Activated CD8-positive, alpha-beta memory T cell treated with anti-CD3 and anti-CD28 coated beads for 36 hours (primary cell): Measurements from ENCODE around the gene ATPAF1. TPM values are rescaled to one million over a fixed set of nuclear protein-coding genes. Genes with fewer than 3 reads are reported as not detected.
"Not testable (repeated sequence)": the region's sequence is repeated elsewhere in the genome, so short reads cannot be mapped to it uniquely, and the experiment has no call there.

Experiments
- CTCF ChIA-PET: fragments of 350-600 bp; sonication (Branson Sonifier 250); formaldehyde crosslinking; loops from one replicate; lab custom pipeline; 2021; ENCODE audit warnings: antibody characterized with exemption; lab: Charles Lee
- POLR2A ChIA-PET: fragments of 350-600 bp; sonication (Branson Sonifier 250); formaldehyde crosslinking; loops from one replicate; lab custom pipeline; 2021; ENCODE audit warnings: antibody characterized with exemption; lab: Charles Lee
- total RNA-seq, 2 experiments: library from RNA; stranded (reverse); gene quantifications; one replicate each; pipeline ENCODE4 v1.2.3, GENCODE V29; 2021

Gene ATPAF1
- total RNA-seq, 2 experiments from 2014 or later: 40.7 to 42.5 TPM

- ChIA-PET POLR2A (no interaction called here), CTCF (no interaction called here)
Observed at GRCh38 chr1:46684670-46685069, 16.5 kb upstream of the ATPAF1 start.

- ChIA-PET CTCF (no interaction called here), POLR2A (no interaction called here)
Observed at GRCh38 chr1:46682064-46682463, 13.9 kb upstream of the ATPAF1 start.

- CTCF ChIA-PET: no interaction called here
- POLR2A ChIA-PET: no interaction called here
Observed at GRCh38 chr1:46681333-46682034, 13.3 kb upstream of the ATPAF1 start.

- ChIA-PET POLR2A (no interaction called here), CTCF (interaction anchor here (0.7 kb wide), 1 partner anchor 116 kb away, joined by 3 read pairs; no protein-coding TSS in a partner anchor)
Observed at GRCh38 chr1:46679789-46680573, 11.8 kb upstream of the ATPAF1 start.

- CTCF ChIA-PET: interaction anchor here (1.5 kb wide), 1 partner anchor 42 kb away, joined by 4 read pairs; the partner anchor contains the start of gene EFCAB14
- POLR2A ChIA-PET: interaction anchor here (2.1 kb wide), 1 partner anchor 61 kb away, joined by 5 read pairs; no protein-coding TSS in a partner anchor
Observed at GRCh38 chr1:46677339-46677738, 9.2 kb upstream of the ATPAF1 start.

GRCh38 chr1:46676531-46676930 is 8.4 kb upstream of the ATPAF1 start:
- ChIA-PET POLR2A (interaction anchor here (2.1 kb wide), 1 partner anchor 61 kb away, joined by 5 read pairs; no protein-coding TSS in a partner anchor), CTCF (interaction anchor here (0.6 to 0.7 kb wide), 2 partner anchors 69 to 149 kb away, joined by 3 to 4 read pairs; no protein-coding TSS in a partner anchor)

- ChIA-PET POLR2A (interaction anchor here (2.1 kb wide), 1 partner anchor 60 kb away, joined by 5 read pairs; no protein-coding TSS in a partner anchor), CTCF (interaction anchor here (0.6 kb wide), 1 partner anchor 68 kb away, joined by 4 read pairs; no protein-coding TSS in a partner anchor)
Observed at GRCh38 chr1:46675549-46676314, 7.6 kb upstream of the ATPAF1 start.

- CTCF ChIA-PET: interaction anchor here (0.6 kb wide), 1 partner anchor 12 kb away, joined by 3 read pairs; no protein-coding TSS in a partner anchor
- POLR2A ChIA-PET: no interaction called here
Observed at GRCh38 chr1:46673749-46674182, 5.6 kb upstream of the ATPAF1 start.

GRCh38 chr1:46672696-46673095 is 4.5 kb upstream of the ATPAF1 start:
- ChIA-PET CTCF (no interaction called here), POLR2A (no interaction called here)

GRCh38 chr1:46671554-46671953 is 3.4 kb upstream of the ATPAF1 start, which contains the start of gene TEX38:
Gene TEX38 (plus strand): TSS chr1:46671854. CDS start chr1:46671935, 81 bp downstream.
- ChIA-PET CTCF (no interaction called here), POLR2A (no interaction called here)

- ChIA-PET CTCF (no interaction called here), POLR2A (no interaction called here)
Observed at GRCh38 chr1:46670134-46670533, 2.0 kb upstream of the ATPAF1 start.

GRCh38 chr1:46665983-46666382 is 2.2 kb downstream of the ATPAF1 start:
- CTCF ChIA-PET: no interaction called here
- POLR2A ChIA-PET: interaction anchor here (0.6 kb wide), 1 partner anchor 54 kb away, joined by 5 read pairs; no protein-coding TSS in a partner anchor

GRCh38 chr1:46662919-46663318 is 5.2 kb downstream of the ATPAF1 start:
- CTCF ChIA-PET, POLR2A ChIA-PET: not testable (repeated sequence)

- CTCF ChIA-PET, POLR2A ChIA-PET: not testable (repeated sequence)
Observed at GRCh38 chr1:46660116-46660515, 8.0 kb downstream of the ATPAF1 start.

GRCh38 chr1:46659307-46659870 is 8.8 kb downstream of the ATPAF1 start:
- POLR2A ChIA-PET: no interaction called here
- CTCF ChIA-PET: no interaction called here

GRCh38 chr1:46657775-46658174 is 10.4 kb downstream of the ATPAF1 start:
- POLR2A ChIA-PET: no interaction called here
- CTCF ChIA-PET: no interaction called here

GRCh38 chr1:46656643-46657042 is 11.5 kb downstream of the ATPAF1 start:
- CTCF ChIA-PET: no interaction called here
- POLR2A ChIA-PET: no interaction called here

GRCh38 chr1:46655848-46656247 is 12.3 kb downstream of the ATPAF1 start:
- POLR2A ChIA-PET: no interaction called here
- CTCF ChIA-PET: no interaction called here

GRCh38 chr1:46654698-46655097 is 13.5 kb downstream of the ATPAF1 start:
- POLR2A ChIA-PET, CTCF ChIA-PET: not testable (repeated sequence)
